Activated CD8-positive, alpha-beta memory T cell treated with anti-CD3 and anti-CD28 coated beads, Interleukin-2, amount 50 U/mL, for 1 hour (primary cell): ENCODE measurements around the gene ELP5.

Experiments
- DNase-seq: peaks from one replicate; pipeline ENCODE4 v3.0.0-alpha.2; 2020; ENCODE audit errors: extremely low read depth

The ELP5 gene

GRCh38 chr17:7252176-7253043 lies at the start of gene ELP5:
TSS of gene ELP5 (plus strand) at chr17:7252215. CDS start at chr17:7252551, 336 bp downstream.
- peak; percentile 66 for DNase-seq

- DNase-seq = no peak
Measured at GRCh38 chr17:7203391-7203790, 48.6 kb upstream of the ELP5 start.

- DNase-seq = no peak
Measured at GRCh38 chr17:7204336-7204735, 47.7 kb upstream of the ELP5 start.

DNA sequence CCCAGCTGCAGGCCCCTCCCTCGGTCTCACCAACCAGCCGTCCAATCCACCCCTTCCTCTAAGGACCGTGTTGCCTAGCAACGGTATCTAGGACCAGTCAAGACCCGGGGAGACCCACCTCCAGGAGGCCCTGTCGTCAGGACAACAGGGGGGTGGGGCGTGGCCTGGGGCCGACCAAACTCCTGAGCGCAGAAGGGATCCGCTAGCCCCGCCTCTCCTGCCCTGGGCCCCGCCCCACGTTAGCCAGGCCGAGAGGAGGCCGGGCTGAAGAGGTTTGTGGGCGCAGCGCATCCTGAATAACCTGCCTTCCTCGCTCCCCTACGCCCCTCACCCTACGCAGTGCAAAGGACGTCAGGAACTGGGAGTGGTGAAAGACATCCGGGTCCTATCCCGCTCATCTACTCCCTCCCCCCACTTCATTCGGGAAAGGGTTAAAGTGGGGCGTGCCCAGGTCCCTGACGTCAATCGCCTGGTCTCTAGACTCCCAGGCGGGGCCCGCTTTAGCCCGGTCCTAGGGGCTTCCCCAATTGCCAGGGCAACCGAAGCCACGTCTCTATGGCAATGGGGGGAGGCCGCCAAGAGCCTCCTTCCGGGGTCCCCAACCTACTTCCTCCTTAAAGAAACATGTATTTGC lies 47.1 kb upstream of the ELP5 start:
- DNase-seq = peak; percentile 97

GRCh38 chr17:7205561-7205960 lies 46.5 kb upstream of the ELP5 start:
- DNase-seq = no peak

DNA sequence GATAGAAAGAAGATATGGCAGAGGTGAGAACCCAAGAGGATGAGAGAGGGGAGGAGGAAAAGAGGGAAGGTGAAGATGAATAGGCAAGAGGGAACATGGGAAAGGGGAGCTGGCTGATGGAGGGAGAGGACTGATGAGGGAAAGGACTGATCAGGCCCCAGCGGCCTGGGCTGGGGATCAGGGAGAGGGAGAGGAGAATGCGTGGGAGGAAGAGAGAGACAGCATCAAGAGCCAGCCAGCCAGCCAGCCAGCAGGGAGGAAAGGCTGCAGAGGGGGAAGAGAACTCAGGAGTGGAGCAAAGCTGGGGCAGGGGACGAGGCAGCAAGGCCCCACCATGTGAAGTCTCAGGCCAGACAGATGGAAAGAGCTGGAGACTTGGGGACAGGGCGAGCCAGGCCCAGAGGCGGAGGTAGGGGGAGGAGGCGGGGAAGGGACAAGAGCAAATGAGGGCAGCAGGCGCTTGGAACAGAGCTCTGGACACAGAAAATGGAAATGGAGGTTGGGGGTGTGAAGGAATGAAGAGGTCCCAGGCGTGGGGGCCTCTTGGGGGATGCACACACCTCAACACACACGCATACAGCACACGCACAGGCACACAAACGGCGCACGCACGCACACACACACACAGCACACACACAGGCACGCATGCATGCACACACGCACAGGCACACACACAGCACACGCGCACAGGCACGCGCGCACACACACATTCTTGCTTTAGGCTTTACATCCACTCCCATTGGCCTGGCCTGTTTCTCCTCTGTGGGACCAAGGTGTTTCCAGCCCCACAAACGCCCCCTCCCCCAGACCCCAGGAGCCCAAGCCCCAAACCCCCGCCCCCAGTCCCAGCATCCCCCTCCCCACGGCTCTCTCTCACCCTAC lies 44.7 kb upstream of the ELP5 start:
- DNase-seq = no peak

GRCh38 chr17:7208027-7208571 lies 43.9 kb upstream of the ELP5 start:
- DNase-seq = no peak

DNA sequence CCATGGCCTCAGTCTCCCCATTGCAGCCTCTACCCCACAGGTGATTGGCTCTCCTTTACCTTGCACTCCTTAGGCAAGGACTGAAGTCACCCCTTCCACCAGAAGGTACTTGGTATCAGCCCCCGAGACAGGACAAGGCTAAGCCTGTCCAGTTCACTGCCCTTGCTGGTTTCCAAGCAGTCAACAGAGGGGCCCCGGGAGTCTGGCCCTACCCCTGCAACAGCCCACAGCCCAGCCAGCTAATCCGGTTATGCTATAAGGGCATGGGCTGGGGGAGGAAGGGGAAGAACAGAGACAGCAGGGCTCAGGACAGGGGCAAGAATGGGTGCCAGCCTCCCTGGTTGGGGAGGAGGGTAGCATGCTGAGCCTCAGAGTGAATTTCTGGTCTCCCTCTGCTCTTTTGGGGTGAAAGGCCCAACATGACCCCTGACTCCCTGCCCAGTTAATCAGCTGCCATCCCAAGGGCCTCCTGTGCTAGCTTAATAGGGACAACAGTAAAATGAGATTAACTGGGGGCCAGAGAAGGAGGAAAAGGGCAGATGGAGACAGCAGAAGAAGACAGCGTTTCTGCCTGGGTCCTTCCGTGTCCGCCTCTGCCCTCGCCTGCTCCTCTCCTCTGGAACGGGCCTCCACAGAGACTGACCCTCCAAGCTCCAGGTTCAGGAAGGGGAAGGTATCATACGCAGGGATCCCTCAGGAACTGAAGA lies 43.1 kb upstream of the ELP5 start:
- no peak for DNase-seq

- DNase-seq = no peak
Measured at GRCh38 chr17:7211491-7212273, 40.3 kb upstream of the ELP5 start.

DNA sequence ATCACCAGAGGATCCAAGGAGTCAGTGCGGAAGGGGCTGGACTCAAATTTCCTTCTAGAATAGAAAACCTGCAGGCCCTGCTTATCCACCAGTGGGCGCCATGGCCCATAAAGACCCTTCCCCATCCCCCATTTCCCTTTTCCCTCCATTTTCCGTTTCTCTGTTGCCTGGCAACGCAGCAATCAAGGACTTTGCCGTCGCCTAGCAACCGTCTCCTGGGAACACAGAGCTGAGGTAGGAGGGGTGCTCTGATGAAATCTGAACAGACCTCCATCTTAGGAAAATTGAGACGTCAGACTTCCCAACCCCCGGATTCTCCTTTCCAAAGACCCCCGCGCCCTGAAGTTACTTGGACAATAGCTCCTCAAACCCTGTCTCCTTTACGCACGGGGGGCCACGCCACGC lies 38.1 kb upstream of the ELP5 start:
- peak; percentile 81 for DNase-seq

GRCh38 chr17:7214300-7215135 lies 37.5 kb upstream of the ELP5 start:
- DNase-seq = peak; percentile 100

- DNase-seq = no peak
Measured at GRCh38 chr17:7215136-7215638, 36.8 kb upstream of the ELP5 start.

- DNase-seq = no peak
Measured at GRCh38 chr17:7215652-7216180, 36.3 kb upstream of the ELP5 start.

DNA sequence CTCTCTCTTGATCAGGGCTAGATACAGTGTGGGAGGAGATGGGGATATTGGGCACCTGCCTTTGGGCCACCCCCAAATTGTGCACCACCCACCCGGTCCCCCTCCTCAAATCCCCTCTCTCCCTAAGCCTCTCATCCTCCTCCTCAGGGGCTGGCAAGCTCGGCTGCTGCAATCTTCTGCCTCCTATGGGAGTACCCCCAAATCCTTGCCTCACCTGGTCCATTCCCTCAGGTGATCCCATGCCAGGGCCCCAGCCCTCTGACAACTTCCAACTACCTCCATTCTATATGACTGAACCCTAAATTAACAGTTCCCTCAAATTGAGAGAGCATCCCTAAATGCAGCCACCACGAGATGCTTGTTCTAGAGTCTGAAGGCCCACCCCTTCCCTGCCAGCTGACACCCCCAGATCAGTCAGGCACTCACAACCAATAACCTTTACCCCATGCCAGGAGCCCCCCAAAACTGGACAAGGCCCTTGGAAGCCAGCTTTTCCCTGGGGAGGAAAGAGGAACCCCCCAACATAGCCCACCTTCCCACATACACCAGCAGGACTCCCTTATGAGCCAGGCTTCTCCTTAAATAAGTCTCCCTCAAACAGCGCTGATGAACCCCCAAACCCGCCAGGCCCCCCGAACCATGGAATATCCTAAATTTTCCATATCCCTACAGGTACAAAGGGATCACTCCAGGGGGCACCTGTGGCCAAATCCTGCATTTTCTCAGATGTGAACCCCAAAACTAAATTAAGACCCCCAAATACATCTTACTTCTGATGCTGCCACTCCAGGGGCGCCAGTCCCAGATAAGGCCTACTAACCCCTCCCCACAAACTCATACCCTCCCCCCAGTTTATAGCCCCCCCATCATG lies 35.5 kb upstream of the ELP5 start:
- no peak for DNase-seq

GRCh38 chr17:7217113-7217987 lies 34.7 kb upstream of the ELP5 start:
- DNase-seq = no peak

- no peak for DNase-seq
Measured at GRCh38 chr17:7218166-7218565, 33.8 kb upstream of the ELP5 start.

DNA sequence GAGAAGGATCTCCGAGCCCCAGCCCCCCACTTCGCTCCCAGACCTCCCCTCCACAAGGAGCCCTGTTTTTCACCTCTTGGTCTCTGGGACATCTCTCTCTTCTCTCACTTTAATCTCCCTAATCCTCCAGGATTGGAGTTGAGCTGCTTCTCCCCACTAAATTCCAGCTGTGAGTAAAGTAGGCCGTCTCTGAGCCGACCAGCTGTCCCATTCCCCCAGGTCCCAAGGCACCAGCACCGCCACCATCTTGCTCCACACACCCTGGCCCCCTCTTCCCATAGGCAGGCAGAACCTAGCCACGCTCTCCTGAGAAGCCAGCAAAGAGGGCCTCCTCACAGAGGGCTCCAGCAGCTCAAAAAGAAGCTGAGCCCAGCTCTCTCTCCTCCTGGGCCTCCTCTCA lies 33.3 kb upstream of the ELP5 start:
- no peak for DNase-seq
